ENCODE data around the gene EPHB2. TPM values are rescaled to one million over a fixed set of nuclear protein-coding genes. Genes with fewer than 3 reads are reported as not detected.

Gene EPHB2
- total RNA-seq, 1 donor from 2014 or later: 5.0 TPM

DNA sequence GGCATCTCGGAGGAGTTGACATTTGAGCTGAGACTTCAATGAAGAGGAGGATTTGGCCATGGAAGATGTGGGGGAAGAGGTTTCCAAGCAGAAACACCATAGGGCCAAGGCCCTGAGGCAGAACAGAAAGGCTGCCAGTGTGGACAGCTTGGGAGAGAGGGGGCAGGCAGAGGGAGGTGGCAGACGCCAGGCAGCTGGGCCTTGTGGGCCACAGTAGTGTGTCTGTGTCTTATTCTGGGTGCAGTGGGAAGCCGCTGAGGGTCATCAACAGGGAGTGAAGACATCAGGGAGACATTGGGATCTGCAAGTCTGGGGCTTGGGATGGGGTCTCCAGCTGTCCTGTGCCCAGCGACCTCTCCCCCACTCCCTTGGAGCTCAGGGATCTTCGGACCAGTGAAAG, 165.2 kb downstream of the EPHB2 start:
- no peak for ATAC-seq
- TF ChIP-seq, protein P1, sequence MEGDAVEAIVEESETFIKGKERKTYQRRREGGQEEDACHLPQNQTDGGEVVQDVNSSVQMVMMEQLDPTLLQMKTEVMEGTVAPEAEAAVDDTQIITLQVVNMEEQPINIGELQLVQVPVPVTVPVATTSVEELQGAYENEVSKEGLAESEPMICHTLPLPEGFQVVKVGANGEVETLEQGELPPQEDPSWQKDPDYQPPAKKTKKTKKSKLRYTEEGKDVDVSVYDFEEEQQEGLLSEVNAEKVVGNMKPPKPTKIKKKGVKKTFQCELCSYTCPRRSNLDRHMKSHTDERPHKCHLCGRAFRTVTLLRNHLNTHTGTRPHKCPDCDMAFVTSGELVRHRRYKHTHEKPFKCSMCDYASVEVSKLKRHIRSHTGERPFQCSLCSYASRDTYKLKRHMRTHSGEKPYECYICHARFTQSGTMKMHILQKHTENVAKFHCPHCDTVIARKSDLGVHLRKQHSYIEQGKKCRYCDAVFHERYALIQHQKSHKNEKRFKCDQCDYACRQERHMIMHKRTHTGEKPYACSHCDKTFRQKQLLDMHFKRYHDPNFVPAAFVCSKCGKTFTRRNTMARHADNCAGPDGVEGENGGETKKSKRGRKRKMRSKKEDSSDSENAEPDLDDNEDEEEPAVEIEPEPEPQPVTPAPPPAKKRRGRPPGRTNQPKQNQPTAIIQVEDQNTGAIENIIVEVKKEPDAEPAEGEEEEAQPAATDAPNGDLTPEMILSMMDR (IDR thresholded peaks at IDR 0.05): no peak

DNA sequence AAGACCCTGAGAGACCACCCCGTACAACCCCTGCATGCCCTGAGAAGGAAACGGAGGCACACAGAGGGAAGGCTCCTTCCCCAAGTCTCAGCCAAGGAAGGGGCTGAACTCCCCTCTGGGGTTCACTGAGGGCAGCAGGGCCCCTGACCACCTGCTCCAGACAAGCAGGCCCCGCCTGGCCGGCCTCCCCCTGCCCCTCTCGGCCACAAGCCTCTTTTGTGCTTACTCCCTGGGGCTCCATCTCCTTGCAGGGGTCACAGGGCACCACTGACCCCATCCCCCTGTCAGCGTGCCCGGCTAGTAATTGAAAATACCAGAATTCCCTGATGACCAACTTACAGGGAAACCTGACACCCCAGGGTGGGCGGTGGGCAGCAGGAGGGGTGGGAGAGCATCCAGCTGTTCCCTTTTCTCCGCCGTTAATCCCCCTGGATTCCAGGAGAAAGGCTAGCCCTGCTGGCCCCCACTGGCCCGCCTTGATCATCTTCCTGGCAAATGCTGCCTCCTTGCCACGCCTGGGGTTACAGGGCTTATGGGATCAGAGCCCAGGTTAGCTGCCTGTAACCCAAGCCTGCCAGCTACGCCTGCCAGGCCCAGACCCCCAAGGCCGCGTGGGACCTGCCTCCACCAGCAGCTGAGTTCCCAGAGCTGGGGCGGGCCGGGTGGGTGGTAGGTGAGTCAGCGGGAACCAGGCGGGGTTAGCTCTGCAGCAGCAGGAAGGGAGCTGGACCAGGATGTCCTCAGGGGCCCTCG, 165.9 kb downstream of the EPHB2 start:
- ATAC-seq (no peak), DNase-seq (no peak)
- Histone ChIP-seq H3K27me3 (ENCODE audit: low read depth) (no peaks in the 10 kb centered on the region), H3K9me3 (no peaks in the 10 kb centered on the region), H3K27ac (no peak overlapping the region), H3K36me3 (no peaks in the 10 kb centered on the region), H3K4me3 (no peak overlapping the region), H3K4me1 (no peaks in the 10 kb centered on the region)
- intact Hi-C loops (cut with DNase I): no loop called here
- TF ChIP-seq, protein P1 (IDR thresholded peaks at IDR 0.05): no peak

More for the DNA sequence above, 165.2 kb downstream of the EPHB2 start:
- Histone ChIP-seq H3K4me3 (no peak overlapping the region), H3K9me3 (no peaks in the 10 kb centered on the region), H3K27me3 (ENCODE audit: low read depth) (no peaks in the 10 kb centered on the region), H3K36me3 (no peaks in the 10 kb centered on the region), H3K4me1 (no peaks in the 10 kb centered on the region), H3K27ac (no peak overlapping the region)
- intact Hi-C loops (cut with DNase I): no loop called here
- DNase-seq: no peak

DNA sequence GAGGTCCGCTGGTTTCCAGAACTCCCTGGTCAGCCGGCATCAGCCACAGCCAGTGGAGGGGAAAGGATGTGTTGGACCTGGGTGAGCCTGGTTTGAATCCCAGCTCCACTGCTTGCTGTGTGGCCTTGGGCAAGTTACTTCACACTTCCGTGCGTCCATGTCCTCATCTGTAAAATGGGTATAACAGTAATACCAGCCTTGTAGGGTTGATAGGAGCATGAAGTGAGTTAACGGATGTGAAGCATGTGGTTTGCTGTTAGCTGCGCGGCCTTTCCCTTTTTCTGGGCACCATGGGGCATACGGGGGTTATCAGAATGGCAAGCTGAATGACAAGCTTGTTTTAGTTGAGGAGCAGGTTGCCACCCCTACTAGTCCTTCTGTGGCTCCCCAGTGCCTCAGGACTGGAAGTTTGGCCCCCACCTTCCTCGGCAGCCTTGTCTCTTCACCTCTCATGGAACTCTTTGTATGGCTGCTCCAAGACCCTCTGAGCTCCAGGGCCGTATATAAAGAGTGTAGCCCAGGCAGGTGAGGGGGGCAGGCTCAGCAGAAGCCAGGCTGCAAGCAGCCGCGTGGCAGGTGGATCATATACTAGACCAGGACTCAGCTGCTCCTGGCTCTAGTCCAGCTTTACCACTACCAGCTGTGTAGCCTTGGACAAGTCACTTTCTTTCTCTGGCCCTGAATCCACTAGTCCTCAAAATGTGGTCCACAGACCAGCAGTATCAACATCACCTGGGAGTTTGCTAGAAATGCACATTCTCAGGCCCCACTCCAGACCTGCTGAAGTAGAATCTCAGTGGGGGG, 166.7 kb downstream of the EPHB2 start:
- H3K27ac ChIP-seq: no peak overlapping the region
- H3K36me3 ChIP-seq: no peaks in the 10 kb centered on the region
- no peaks in the 10 kb centered on the region for H3K27me3 ChIP-seq (ENCODE audit: low read depth)
- intact Hi-C loops (cut with DNase I): no loop called here
- TF ChIP-seq, protein P1 (IDR thresholded peaks at IDR 0.05): no peak
- H3K4me1 ChIP-seq: no peaks in the 10 kb centered on the region
- DNase-seq (no peak), ATAC-seq (no peak)
- no peaks in the 10 kb centered on the region for H3K9me3 ChIP-seq
- H3K4me3 ChIP-seq: no peak overlapping the region

DNA sequence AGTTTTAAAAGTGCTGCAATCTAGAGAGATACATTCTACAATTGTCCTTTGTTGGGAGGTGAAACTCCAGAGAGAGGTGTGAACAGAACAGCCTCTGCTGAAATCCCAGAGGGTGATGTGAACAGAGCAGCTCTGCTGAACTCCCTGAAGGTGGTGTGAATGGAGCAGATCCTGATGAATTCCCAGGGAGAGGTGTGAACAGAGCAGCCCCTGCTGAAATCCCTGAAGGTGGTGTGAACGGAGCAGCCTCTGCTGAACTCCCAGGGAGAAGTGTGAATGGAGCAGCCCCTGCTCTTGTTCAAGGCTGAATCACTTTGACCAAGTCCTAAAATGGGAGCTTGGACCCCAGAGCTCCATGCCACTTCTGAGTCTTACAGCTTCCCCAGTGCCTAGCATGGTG, 167.3 kb downstream of the EPHB2 start:
- intact Hi-C loops (cut with DNase I): no loop called here
- no peak overlapping the region for H3K27ac ChIP-seq

DNA sequence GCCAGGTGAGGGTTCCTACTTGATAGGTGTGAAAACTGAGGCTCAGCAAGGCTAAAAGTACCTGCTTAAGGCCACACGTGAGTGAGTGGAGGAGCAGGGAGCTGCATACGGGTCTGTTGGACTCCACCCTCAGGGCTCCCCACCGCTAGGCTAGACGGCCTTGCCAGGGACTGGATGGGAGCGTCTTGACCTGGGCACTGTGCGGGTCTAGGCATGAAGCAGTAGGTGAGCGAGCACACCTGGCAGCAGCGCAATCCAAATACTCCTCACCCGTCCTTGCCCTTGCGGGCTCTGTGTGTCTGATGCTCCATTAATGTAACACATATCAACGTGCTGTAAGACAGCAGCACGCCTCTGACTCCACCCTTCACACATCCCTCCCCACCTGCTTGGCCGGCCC, 168.0 kb downstream of the EPHB2 start:
- Histone ChIP-seq H3K27me3 (ENCODE audit: low read depth) (no peaks in the 10 kb centered on the region), H3K27ac (no peak overlapping the region), H3K36me3 (no peaks in the 10 kb centered on the region), H3K4me1 (no peaks in the 10 kb centered on the region), H3K4me3 (no peak overlapping the region), H3K9me3 (no peaks in the 10 kb centered on the region)
- ATAC-seq (no peak), DNase-seq (no peak)
- TF ChIP-seq, protein P1 (IDR thresholded peaks at IDR 0.05): no peak
- intact Hi-C loops (cut with DNase I): no loop called here

More for the DNA sequence above, 167.3 kb downstream of the EPHB2 start:
- Histone ChIP-seq H3K27me3 (ENCODE audit: low read depth) (no peaks in the 10 kb centered on the region), H3K4me1 (no peaks in the 10 kb centered on the region), H3K4me3 (no peak overlapping the region), H3K9me3 (no peaks in the 10 kb centered on the region), H3K36me3 (no peaks in the 10 kb centered on the region)
- TF ChIP-seq, protein P1 (IDR thresholded peaks at IDR 0.05): no peak
- DNase-seq (no peak), ATAC-seq (no peak)
